ENCODE measurements around the gene CYP19A1. TPM values are rescaled to one million over a fixed set of nuclear protein-coding genes. Genes with fewer than 3 reads are reported as not detected.

Gene CYP19A1
- total RNA-seq, 4 donors from 2014 or later, result 1.8 to 2.9 (median 2.5) TPM; not detected in 1

DNA sequence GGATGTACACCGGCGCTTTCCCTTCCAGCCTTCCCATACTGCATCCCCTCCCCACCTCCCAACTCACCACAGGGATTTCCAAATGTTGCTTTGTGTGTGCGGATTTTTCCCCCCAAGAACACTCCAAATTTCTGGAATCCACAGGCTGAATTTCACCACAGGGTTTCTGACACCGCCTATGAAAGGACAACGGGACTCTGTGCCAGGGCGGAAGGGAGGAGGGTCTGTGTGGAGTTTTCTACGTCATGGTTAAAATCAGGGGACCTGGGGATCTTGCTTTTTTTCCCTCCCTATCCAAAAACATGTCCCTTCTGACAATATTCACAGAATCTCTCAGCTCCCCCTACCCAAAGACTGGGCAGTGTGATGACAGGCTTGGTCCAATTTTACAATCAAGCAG is 14.6 kb downstream of the CYP19A1 start:
- Histone ChIP-seq H3K36me3 (no peaks in the 10 kb centered on the region), H3K27me3 (no peaks in the 10 kb centered on the region), H3K4me3 (no peak overlapping the region), H3K4me1 (no peaks in the 10 kb centered on the region), H3K9me3 (no peaks in the 10 kb centered on the region), H3K27ac (no peak overlapping the region)
- ATAC-seq, result no peak
- TF ChIP-seq, protein P1, sequence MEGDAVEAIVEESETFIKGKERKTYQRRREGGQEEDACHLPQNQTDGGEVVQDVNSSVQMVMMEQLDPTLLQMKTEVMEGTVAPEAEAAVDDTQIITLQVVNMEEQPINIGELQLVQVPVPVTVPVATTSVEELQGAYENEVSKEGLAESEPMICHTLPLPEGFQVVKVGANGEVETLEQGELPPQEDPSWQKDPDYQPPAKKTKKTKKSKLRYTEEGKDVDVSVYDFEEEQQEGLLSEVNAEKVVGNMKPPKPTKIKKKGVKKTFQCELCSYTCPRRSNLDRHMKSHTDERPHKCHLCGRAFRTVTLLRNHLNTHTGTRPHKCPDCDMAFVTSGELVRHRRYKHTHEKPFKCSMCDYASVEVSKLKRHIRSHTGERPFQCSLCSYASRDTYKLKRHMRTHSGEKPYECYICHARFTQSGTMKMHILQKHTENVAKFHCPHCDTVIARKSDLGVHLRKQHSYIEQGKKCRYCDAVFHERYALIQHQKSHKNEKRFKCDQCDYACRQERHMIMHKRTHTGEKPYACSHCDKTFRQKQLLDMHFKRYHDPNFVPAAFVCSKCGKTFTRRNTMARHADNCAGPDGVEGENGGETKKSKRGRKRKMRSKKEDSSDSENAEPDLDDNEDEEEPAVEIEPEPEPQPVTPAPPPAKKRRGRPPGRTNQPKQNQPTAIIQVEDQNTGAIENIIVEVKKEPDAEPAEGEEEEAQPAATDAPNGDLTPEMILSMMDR (IDR thresholded peaks at IDR 0.05), result no peak
- no peak for TF ChIP-seq EP300 (IDR thresholded peaks at IDR 0.05)
- WGBS, 2 donors (ENCODE audit: low coverage in 1 of 2), result 100% methylated on average over 2 of the region's 7 CpGs; no CpG with 5 or more reads in 1 of the 2 donors

DNA sequence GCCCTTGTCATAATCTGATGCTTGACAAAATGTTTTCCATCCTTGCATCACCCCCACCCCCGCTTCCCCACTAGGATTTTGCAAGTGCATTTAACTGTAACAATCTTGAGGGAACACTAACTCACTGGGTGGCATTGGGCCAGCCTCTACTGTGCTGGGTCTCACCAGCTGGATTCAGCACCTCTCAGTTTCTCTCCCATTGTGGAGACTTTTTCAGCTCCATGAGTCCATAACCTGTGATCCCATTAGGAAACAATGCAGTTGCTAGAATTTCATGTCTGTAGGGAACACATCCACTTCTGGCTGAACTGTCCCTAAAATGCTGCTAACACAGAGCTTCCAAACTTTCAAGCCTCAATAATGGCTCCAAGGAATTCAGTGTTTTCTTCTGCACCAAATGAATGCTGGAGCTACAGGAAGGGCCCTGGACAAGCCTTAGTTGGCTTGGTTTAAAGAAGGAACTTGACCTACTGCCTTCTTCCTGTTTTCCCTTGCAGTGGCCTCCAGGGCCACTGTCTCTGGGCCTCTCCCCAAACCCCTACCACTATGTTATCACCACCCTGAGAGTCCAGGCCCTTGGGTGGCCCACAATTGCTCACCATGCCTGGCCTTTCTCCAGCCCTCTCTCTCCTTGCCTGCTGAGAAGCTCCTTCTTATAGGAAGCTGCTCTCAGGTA is 15.6 kb downstream of the CYP19A1 start:
- Histone ChIP-seq H3K9me3 (no peaks in the 10 kb centered on the region), H3K36me3 (no peaks in the 10 kb centered on the region), H3K4me3 (no peak overlapping the region), H3K4me1 (no peaks in the 10 kb centered on the region), H3K27me3 (no peaks in the 10 kb centered on the region), H3K27ac (no peak overlapping the region)
- TF ChIP-seq, protein P1 (IDR thresholded peaks at IDR 0.05), result no peak
- no peak for TF ChIP-seq EP300 (IDR thresholded peaks at IDR 0.05)
- TF ChIP-seq POLR2AphosphoS5 (IDR thresholded peaks at IDR 0.05), result no peak
- TF ChIP-seq POLR2A (IDR thresholded peaks at IDR 0.05), result no peak
- peak; percentile 54 for ATAC-seq
- 89% methylated on average over 1 of the region's 1 CpG; no CpG with 5 or more reads in 1 of the 2 donors for WGBS, 2 donors (ENCODE audit: low coverage in 1 of 2)

DNA sequence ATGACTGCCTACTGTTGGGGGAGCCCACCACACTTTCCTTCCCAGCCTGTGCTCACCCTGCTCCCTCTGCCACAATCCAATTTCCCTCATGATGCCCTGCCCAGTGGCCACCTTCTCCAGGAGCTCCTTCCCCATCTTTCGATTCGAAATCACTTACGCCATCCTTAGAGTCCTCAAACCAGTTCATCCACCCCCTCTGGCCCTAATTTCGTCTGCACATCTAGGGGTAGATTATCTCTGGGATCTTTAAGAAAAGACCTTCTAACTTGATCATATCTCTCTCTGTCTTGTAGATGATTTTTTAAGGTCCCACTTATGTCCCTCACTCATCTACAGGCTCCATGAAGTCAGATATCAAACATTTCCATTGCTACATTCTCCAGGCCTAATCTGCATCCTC is 17.1 kb downstream of the CYP19A1 start:
- H3K4me3 ChIP-seq, result no peak overlapping the region
- WGBS, 2 donors (ENCODE audit: low coverage in 1 of 2), result 71 to 85% methylated on average over 4 of the region's 4 CpGs
- no peaks in the 10 kb centered on the region for H3K9me3 ChIP-seq
- no peaks in the 10 kb centered on the region for H3K27me3 ChIP-seq
- no peak for TF ChIP-seq EP300 (IDR thresholded peaks at IDR 0.05)
- TF ChIP-seq POLR2A (IDR thresholded peaks at IDR 0.05), result no peak
- no peak for TF ChIP-seq POLR2AphosphoS5 (IDR thresholded peaks at IDR 0.05)
- TF ChIP-seq, protein P1 (IDR thresholded peaks at IDR 0.05), result no peak
- ATAC-seq, result no peak
- no peak overlapping the region for H3K27ac ChIP-seq
- H3K36me3 ChIP-seq, result no peaks in the 10 kb centered on the region
- H3K4me1 ChIP-seq, result no peaks in the 10 kb centered on the region

DNA sequence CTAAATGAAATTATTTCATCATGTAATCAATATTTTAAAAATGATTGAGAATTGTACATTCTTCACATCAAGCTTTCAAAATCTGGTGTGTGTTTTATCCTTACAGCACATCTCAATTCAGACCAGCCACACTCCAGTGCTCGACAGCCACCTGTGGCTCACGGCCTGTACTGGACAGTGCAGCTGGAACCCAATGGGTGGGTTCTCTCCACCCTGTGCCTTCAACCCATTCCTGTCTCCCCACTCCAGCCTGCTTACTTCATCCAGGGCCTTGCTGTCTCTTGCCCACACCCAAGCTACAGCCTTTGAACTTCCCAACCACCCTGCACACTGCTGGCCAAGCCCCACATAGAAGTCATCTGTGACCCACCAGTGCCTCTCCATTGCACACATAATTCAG is 17.6 kb downstream of the CYP19A1 start:
- WGBS, 2 donors (ENCODE audit: low coverage in 1 of 2), result 88 to 100% methylated on average over 2 of the region's 2 CpGs
- H3K4me3 ChIP-seq, result no peak overlapping the region
- no peaks in the 10 kb centered on the region for H3K27me3 ChIP-seq
- H3K27ac ChIP-seq, result no peak overlapping the region
- TF ChIP-seq POLR2A (IDR thresholded peaks at IDR 0.05) (no peak), POLR2AphosphoS5 (IDR thresholded peaks at IDR 0.05) (no peak), EP300 (IDR thresholded peaks at IDR 0.05) (no peak)
- TF ChIP-seq, protein P1 (IDR thresholded peaks at IDR 0.05), result no peak
- H3K4me1 ChIP-seq, result no peaks in the 10 kb centered on the region
- no peaks in the 10 kb centered on the region for H3K36me3 ChIP-seq
- H3K9me3 ChIP-seq, result no peaks in the 10 kb centered on the region
- no peak for ATAC-seq

- H3K27me3 ChIP-seq, result no peaks in the 10 kb centered on the region
Measured at GRCh38 chr15:51319539-51319938, 18.9 kb downstream of the CYP19A1 start.

More at GRCh38 chr15:51319539-51319938, 18.9 kb downstream of the CYP19A1 start:
- H3K27ac ChIP-seq, result no peak overlapping the region
- 63 to 83% methylated on average over 2 of the region's 2 CpGs for WGBS, 2 donors (ENCODE audit: low coverage in 1 of 2)
- H3K4me1 ChIP-seq, result no peaks in the 10 kb centered on the region
- ATAC-seq, result no peak
- no peak for TF ChIP-seq EP300 (IDR thresholded peaks at IDR 0.05)
- TF ChIP-seq, protein P1 (IDR thresholded peaks at IDR 0.05), result no peak
- no peak for TF ChIP-seq POLR2AphosphoS5 (IDR thresholded peaks at IDR 0.05)
- no peak for TF ChIP-seq POLR2A (IDR thresholded peaks at IDR 0.05)
- no peaks in the 10 kb centered on the region for H3K9me3 ChIP-seq
- H3K36me3 ChIP-seq, result no peaks in the 10 kb centered on the region
- no peak overlapping the region for H3K4me3 ChIP-seq
